ENCODE data around the gene NLRC5. TPM values are rescaled to one million over a fixed set of nuclear protein-coding genes. Genes with fewer than 3 reads are reported as not detected.
"Not testable (repeated sequence)": the region's sequence is repeated elsewhere in the genome, so short reads cannot be mapped to it uniquely, and the experiment has no call there.

The NLRC5 gene
- total RNA-seq, 1 donor from 2014 or later, result not detected

DNA sequence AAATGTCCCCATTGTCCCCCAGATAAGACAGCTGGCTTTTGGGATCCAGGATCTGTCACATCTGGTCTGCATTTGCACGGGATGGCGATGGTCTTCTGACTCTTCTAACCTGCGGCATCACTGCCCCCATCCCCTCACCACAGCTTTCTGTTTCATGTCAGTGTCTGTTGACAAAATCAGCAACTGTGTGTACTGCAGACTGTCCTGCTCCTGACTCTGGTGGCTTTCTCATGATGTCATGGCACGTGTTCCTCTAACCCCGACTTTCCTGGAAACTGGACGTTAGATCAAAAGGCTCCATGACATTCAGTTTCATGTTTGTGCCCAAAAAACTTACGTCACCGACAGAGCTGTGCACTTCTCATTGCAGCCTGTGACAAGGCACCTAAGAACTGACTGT is 73.0 kb downstream of the NLRC5 start:
- H3K4me2 ChIP-seq, result no peak overlapping the region
- TF ChIP-seq, protein P1, sequence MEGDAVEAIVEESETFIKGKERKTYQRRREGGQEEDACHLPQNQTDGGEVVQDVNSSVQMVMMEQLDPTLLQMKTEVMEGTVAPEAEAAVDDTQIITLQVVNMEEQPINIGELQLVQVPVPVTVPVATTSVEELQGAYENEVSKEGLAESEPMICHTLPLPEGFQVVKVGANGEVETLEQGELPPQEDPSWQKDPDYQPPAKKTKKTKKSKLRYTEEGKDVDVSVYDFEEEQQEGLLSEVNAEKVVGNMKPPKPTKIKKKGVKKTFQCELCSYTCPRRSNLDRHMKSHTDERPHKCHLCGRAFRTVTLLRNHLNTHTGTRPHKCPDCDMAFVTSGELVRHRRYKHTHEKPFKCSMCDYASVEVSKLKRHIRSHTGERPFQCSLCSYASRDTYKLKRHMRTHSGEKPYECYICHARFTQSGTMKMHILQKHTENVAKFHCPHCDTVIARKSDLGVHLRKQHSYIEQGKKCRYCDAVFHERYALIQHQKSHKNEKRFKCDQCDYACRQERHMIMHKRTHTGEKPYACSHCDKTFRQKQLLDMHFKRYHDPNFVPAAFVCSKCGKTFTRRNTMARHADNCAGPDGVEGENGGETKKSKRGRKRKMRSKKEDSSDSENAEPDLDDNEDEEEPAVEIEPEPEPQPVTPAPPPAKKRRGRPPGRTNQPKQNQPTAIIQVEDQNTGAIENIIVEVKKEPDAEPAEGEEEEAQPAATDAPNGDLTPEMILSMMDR (IDR thresholded peaks at IDR 0.05), result no peak
- TF ChIP-seq EZH2phosphoT487 (IDR thresholded peaks at IDR 0.05), result no peak
- no peak for TF ChIP-seq EZH2 (IDR thresholded peaks at IDR 0.05)
- no peaks in the 10 kb centered on the region for H3F3A ChIP-seq (ENCODE audit: low read depth)
- no peaks in the 10 kb centered on the region for H3K36me3 Mint-ChIP-seq
- no peak overlapping the region for H3K4me3 Mint-ChIP-seq
- H3K27ac ChIP-seq, result no peak overlapping the region
- no peaks in the 10 kb centered on the region for H3K36me3 ChIP-seq
- peaks cover 27% of the 10 kb centered on the region for H3K4me1 Mint-ChIP-seq
- no peaks in the 10 kb centered on the region for H4K20me1 ChIP-seq (ENCODE audit: low read depth)
- H3K4me3 ChIP-seq, result no peak overlapping the region
- no peaks in the 10 kb centered on the region for H3K9me3 ChIP-seq (ENCODE audit: low read depth)
- H3K79me2 ChIP-seq (ENCODE audit: low read depth), result no peaks in the 10 kb centered on the region
- H3K27me3 Mint-ChIP-seq (ENCODE audit: insufficient read depth, low read depth), result peaks cover 7% of the 10 kb centered on the region
- H3K27ac Mint-ChIP-seq, result no peak overlapping the region
- no peak for DNase-seq (ENCODE audit: low spot score)
- H3K4me1 ChIP-seq, result peaks cover 3% of the 10 kb centered on the region
- H3K9ac ChIP-seq, result no peak overlapping the region
- no peaks in the 10 kb centered on the region for H3K27me3 ChIP-seq
- no peaks in the 10 kb centered on the region for H3K9me3 Mint-ChIP-seq
- no peak overlapping the region for H2AFZ ChIP-seq (replicated peaks)

DNA sequence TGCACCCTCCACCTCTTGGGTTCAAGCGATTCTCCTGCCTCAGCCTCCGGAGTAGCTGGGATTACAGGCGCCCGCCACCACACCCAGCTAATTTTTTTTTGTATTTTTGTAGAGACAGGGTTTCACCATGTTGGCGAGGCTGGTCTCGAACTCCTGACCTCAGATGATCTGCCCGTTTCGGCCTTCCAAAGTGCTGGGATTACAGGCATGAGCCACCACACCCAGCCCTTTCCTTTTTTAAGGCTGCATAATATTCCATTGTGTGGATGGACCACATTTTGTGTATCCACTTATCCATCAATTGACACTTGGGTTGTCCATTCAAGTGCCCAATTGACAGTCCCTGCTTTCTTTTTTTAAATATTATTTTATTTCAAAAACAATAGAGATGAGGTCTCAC is 73.8 kb downstream of the NLRC5 start:
- DNase-seq (ENCODE audit: low spot score); H3K79me2 ChIP-seq (ENCODE audit: low read depth): not testable (repeated sequence)

DNA sequence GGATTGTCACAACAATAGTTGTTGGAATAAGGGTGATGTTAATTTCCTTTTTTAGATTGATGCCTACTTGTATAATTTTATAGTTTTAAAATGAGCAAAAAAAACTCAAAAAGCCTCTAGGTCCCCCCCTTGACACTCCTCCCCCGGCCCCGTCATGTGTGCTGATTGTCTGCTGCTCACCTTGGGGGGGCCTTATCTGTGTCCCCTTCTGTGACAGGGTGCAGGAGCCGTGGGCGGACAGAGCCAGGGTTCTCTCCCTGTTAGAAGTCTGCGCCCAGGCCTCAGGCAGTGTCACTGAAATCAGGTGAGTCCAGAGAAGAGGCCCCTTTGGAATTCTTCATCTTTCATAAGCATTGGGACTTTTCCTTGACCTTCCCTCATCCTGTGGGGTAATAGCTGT is 75.6 kb downstream of the NLRC5 start:
- Mint-ChIP-seq H3K4me1 (peaks cover 13% of the 10 kb centered on the region), H3K9me3 (no peaks in the 10 kb centered on the region), H3K27me3 (ENCODE audit: insufficient read depth, low read depth) (peaks cover 3% of the 10 kb centered on the region), H3K27ac (no peak overlapping the region), H3K36me3 (no peaks in the 10 kb centered on the region), H3K4me3 (no peak overlapping the region)
- no peaks in the 10 kb centered on the region for H3K79me2 ChIP-seq (ENCODE audit: low read depth)
- no peak overlapping the region for H3K4me3 ChIP-seq
- H3K27me3 ChIP-seq, result no peaks in the 10 kb centered on the region
- no peak overlapping the region for H3K4me2 ChIP-seq
- no peak overlapping the region for H3K9ac ChIP-seq
- no peaks in the 10 kb centered on the region for H3K9me3 ChIP-seq (ENCODE audit: low read depth)
- no peak for DNase-seq (ENCODE audit: low spot score)
- H3K27ac ChIP-seq, result no peak overlapping the region
- H3K4me1 ChIP-seq, result peaks cover 3% of the 10 kb centered on the region
- H2AFZ ChIP-seq (replicated peaks), result no peak overlapping the region
- no peaks in the 10 kb centered on the region for H3F3A ChIP-seq (ENCODE audit: low read depth)
- TF ChIP-seq EZH2phosphoT487 (IDR thresholded peaks at IDR 0.05) (no peak), EZH2 (IDR thresholded peaks at IDR 0.05) (no peak)
- TF ChIP-seq, protein P1 (IDR thresholded peaks at IDR 0.05), result no peak
- H4K20me1 ChIP-seq (ENCODE audit: low read depth), result no peaks in the 10 kb centered on the region
- H3K36me3 ChIP-seq, result no peaks in the 10 kb centered on the region

More for the DNA sequence above, 73.8 kb downstream of the NLRC5 start:
- not testable (repeated sequence) for H3K4me3 ChIP-seq; H3K27me3 Mint-ChIP-seq (ENCODE audit: insufficient read depth, low read depth); H3K36me3 ChIP-seq; H4K20me1 ChIP-seq (ENCODE audit: low read depth); H3K4me1 ChIP-seq; H3K9me3 ChIP-seq (ENCODE audit: low read depth); H3K9ac ChIP-seq; H3K27me3 ChIP-seq; H3K27ac Mint-ChIP-seq; H3K4me2 ChIP-seq; H2AFZ ChIP-seq (replicated peaks); H3F3A ChIP-seq (ENCODE audit: low read depth); H3K36me3 Mint-ChIP-seq; H3K9me3 Mint-ChIP-seq; H3K27ac ChIP-seq; H3K4me3 Mint-ChIP-seq
- H3K4me1 Mint-ChIP-seq, result peaks cover 21% of the 10 kb centered on the region

DNA sequence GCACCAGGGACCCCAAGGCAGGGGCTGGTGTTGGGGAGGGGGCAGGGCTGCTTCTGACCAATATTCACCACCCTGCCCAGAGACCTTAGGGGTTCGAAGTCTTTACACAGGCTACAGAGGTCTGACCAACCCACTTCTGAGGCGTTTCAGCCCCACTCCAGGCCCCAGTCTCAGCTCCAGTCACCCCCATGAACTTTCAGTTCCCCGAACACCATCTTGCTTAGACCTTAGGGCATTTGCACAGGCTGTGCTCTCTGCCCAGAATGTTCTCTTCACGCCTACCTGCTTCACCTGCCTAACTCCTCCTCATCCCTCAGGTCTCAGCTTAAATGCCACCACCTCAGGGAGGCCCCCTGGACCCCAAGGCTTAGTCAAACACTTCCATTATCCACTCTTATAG is 77.3 kb downstream of the NLRC5 start:
- Histone ChIP-seq H3K4me3 (no peak overlapping the region), H4K20me1 (ENCODE audit: low read depth) (no peaks in the 10 kb centered on the region), H3F3A (ENCODE audit: low read depth) (no peaks in the 10 kb centered on the region), H3K79me2 (ENCODE audit: low read depth) (no peaks in the 10 kb centered on the region), H3K4me1 (peaks cover 3% of the 10 kb centered on the region), H3K27me3 (no peaks in the 10 kb centered on the region), H3K27ac (no peak overlapping the region), H3K36me3 (no peaks in the 10 kb centered on the region), H2AFZ (replicated peaks) (no peak overlapping the region), H3K4me2 (no peak overlapping the region), H3K9me3 (ENCODE audit: low read depth) (no peaks in the 10 kb centered on the region), H3K9ac (no peak overlapping the region)
- Mint-ChIP-seq H3K9me3 (no peaks in the 10 kb centered on the region), H3K4me3 (no peak overlapping the region), H3K36me3 (no peaks in the 10 kb centered on the region), H3K4me1 (peaks cover 12% of the 10 kb centered on the region), H3K27me3 (ENCODE audit: insufficient read depth, low read depth) (no peaks in the 10 kb centered on the region), H3K27ac (peak overlapping the region; percentile 57)
- TF ChIP-seq EZH2 (IDR thresholded peaks at IDR 0.05), result no peak
- TF ChIP-seq, protein P1 (IDR thresholded peaks at IDR 0.05), result no peak
- no peak for TF ChIP-seq EZH2phosphoT487 (IDR thresholded peaks at IDR 0.05)
- no peak for DNase-seq (ENCODE audit: low spot score)

Measured in neural progenitor cell (in vitro differentiated cells).